SK-N-DZ (cell line): ENCODE results near the gene ZNF629.

Experiments used
- DNase-seq: peaks from one replicate; pipeline ENCODE4 v3.0.0-alpha.2; 2015; ENCODE audit warnings: low spot score

ZNF629 gene

DNA sequence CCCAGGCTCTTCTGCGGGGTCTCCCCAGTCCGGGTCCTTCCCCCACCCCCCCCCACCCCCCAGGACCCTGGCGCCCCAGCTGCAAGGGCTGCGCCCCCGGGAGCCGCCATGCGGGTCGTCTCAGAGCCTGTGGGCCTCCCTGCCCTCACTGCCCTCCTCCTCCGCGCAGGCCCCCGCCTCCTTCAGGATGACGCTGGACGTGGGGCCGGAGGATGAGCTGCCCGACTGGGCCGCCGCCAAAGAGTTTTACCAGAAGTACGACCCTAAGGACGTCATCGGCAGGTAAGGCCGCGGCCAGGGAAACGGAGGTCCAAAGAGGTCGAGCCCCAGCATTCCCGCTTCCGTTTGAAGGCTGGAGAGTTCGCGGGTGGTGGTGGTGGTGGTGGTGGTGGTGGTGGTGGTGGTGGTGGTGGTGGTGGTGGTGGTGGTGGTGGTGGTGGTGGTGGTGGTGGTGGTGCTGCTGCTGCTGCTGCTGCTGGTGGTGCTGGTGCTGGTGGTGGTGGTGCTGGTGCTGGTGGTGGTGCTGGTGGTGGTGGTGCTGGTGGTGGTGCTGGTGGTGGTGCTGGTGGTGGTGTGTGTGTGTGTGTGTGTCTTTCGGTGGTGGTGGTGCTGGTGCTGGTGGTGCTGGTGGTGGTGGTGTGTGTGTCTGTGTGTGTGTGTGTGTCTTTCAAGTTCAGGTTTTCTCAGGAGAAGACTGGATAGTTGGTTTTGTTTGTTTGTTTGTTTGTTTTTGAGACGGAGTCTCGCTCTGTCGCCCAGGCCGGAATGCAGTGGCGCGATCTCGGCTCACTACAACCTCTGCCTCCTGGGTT lies 38.2 kb downstream of the ZNF629 start:
- DNase-seq, result peak; percentile 42

GRCh38 chr16:30747799-30748633 lies 39.0 kb downstream of the ZNF629 start, which contains the start of gene PHKG2:
Gene PHKG2, plus strand, starts transcription at chr16:30748425. Its CDS starts 396 bp downstream, at chr16:30748821.
- DNase-seq, result peak; percentile 99

DNA sequence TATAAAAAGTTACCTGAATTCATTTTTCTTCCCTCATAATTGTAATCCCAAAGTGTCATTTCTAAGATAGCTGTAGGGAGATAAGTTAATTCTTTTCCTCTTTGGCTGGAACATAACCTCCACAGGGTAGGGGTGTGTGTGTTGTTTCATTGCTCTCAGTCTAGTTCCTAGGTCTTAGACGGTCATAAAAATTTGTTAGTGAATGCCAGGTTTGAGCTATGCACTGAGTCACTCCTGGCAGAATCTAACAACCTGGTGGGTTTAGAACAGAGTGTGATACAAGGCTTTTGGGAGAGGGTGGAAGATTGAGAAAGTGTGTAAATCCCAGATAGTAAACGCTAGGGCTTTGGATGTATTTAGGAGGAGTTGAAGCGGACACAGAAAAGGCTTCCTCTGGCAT lies 39.7 kb downstream of the ZNF629 start:
- no peak for DNase-seq

GRCh38 chr16:30746638-30747175 lies 40.3 kb downstream of the ZNF629 start:
- no peak for DNase-seq

DNA sequence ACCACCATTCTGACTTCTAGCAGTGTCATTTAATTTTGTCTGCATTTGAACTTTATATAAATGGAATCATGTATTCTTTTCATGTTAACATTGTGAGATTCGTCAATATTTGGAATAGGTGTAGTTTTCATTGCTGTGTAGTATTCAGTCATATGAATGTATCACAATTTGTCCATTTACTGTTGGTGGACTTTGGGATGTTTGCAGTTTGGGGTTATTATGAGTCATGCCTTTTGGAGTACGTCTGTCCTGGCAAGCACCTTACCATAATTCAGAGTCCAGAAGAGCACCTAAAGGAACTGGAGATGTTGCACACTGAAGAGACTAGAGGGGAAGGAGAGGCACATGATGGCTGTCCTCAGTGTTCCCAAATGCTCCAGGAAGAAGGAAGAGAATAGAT lies 41.9 kb downstream of the ZNF629 start:
- no peak for DNase-seq

- DNase-seq, result no peak
These were observed 42.8 kb downstream of the ZNF629 start for GRCh38 chr16:30744183-30744582.

DNA sequence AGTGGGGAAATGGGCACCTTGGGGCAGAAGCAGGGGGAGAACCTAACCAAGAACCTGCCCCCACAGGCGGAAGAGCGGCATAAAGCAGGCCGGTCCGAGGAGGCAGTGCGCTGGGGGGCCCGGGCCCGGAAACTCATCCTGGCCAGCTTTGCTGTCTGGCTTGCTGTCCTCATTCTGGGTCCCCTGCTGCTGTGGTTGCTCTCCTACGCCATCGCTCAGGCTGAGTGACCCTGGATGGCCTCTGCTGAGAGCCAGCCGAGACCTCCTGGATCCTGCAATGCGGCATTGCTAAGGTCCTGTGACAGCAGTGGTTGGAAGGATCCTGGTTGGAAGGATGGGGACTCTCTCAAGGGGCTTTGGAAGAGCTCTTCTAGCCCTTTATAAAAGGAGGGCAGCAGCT lies 43.3 kb downstream of the ZNF629 start:
- no peak for DNase-seq

- no peak for DNase-seq
These were observed 45.5 kb downstream of the ZNF629 start for GRCh38 chr16:30741461-30741914.

DNA sequence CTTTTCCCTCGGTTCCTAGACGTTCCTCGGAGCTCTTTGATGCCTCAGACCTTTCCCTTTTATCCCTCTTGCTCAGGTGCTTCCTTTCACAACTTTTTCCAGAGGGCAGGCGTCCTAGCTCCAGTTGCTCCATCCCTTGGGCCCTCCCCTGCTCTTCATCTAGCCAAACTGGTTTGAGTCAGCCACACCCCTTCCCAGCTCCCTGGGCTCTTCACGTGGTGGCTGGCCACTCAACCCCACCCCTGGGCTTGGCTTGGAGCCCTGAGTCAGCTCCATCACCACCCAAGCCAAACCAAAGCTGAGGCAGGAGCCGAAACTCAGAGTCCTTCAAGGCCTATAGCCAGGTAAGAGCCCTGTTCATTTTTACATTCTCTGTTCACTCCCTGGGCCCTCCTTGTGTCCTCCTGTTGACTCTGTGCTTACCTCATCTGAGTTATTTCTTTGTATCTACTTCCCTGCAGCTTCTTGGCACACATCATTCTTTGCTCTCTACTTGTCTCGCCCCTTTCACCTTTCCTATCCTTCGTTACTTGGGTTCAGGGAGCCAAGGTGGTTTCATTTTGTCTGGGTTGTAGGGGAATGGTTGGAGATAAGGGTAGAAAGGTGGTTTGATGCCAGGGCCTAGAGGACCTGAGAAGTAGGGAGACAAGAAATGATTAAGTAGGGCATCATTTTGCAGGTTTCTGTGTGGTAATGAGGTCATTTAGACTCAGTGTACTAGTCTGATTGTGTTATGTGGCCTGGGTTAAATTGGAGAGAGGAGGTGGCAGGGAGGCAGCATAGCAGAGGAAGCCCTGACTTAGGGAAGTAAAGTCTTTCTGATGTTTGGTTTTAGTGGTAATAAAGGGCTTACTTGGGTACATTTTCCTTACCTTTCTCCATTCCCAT lies 46.4 kb downstream of the ZNF629 start:
- no peak for DNase-seq

DNA sequence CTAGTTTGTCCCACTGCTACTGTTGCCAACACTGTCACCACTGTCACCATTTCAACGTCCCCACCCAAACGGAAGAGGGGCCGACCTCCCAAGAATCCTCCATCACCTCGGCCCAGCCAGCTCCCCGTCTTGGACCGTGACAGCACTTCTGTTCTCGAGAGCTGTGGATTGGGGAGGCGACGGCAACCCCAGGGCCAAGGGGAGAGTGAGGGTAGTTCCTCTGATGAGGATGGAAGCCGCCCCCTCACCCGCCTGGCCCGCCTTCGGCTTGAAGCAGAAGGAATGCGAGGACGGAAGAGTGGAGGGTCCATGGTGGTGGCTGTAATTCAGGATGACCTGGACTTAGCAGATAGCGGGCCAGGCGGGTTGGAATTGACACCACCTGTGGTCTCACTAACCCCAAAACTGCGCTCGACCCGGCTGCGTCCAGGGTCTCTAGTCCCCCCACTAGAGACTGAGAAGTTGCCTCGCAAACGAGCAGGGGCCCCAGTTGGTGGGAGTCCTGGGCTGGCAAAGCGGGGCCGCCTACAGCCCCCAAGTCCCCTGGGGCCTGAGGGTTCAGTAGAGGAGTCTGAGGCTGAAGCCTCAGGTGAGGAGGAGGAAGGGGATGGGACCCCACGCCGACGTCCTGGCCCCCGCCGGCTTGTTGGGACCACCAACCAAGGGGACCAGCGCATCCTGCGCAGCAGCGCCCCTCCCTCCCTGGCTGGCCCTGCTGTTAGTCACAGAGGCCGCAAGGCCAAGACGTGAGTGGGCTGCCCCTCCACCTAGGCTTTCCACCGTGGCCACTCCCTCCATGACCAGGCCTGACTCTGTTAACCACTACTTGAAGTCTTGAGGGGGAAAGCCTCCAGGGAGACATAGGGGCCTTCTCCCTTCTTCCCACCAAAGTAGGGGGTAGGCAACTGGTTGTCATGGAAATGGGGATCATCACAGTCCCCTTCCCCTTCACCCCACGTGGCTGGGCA lies 47.7 kb downstream of the ZNF629 start:
- DNase-seq, result no peak

DNA sequence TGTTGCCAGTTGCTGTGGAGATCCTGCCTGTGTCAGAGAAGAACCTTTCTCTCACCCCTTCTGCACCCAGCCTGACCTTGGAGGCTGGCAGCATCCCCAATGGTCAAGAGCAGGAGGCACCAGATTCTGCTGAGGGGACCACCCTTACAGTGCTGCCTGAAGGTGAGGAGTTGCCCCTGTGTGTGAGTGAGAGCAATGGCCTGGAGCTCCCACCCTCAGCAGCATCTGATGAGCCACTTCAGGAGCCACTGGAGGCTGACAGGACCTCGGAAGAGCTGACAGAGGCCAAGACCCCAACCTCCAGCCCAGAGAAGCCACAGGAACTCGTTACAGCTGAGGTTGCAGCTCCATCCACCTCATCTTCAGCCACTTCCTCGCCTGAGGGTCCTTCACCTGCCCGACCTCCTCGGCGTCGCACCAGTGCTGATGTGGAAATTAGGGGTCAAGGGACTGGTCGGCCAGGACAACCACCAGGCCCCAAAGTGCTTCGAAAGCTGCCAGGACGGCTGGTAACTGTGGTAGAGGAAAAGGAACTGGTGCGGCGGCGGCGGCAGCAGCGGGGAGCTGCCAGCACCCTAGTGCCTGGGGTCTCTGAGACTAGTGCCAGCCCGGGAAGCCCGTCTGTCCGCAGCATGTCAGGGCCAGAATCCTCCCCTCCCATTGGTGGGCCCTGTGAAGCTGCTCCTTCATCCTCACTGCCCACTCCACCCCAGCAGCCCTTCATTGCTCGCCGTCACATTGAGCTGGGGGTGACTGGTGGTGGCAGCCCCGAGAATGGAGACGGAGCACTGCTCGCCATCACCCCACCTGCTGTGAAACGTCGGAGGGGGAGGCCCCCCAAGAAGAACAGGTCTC lies 49.0 kb downstream of the ZNF629 start:
- DNase-seq, result no peak

DNA sequence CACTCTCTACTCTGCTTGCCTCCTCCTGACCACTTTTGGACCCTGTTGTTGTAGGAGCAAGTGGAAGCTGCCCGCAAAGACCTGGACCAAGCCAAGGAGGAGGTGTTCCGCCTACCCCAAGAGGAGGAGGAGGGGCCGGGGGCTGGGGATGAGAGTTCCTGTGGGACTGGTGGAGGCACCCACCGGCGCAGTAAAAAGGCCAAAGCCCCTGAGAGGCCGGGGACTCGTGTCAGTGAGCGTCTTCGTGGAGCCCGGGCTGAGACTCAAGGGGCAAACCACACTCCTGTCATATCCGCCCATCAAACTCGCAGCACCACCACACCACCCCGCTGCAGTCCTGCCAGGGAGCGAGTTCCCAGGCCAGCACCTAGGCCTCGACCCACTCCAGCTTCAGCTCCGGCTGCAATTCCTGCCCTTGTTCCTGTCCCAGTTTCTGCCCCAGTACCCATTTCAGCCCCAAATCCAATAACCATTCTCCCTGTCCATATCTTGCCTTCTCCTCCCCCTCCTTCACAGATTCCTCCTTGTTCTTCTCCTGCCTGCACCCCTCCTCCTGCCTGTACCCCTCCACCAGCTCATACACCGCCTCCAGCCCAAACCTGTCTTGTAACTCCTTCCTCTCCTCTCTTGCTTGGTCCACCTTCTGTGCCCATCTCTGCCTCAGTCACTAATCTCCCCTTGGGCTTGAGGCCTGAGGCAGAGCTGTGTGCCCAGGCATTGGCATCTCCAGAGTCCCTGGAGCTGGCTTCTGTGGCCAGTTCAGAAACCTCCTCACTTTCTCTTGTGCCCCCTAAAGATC lies 49.8 kb downstream of the ZNF629 start:
- no peak for DNase-seq

GRCh38 chr16:30731411-30731810 lies 55.6 kb downstream of the ZNF629 start:
- no peak for DNase-seq

GRCh38 chr16:30728899-30729672 lies 57.9 kb downstream of the ZNF629 start:
- DNase-seq, result no peak
